HepG2 (cell line): ENCODE measurements around the gene MSS51. TPM values are rescaled to one million over a fixed set of nuclear protein-coding genes. Genes with fewer than 3 reads are reported as not detected.

ENCODE experiments used
- ATAC-seq: fragments of 200-7000 bp; cut with Tn5 transposase; 3 replicates; pipeline ENCODE4 v1.9.1; 2020; ENCODE audit warnings: mild to moderate bottlenecking, moderate library complexity
- BruUV-seq: library from RNA; stranded (reverse); fragments of 400-500 nt; replicated peaks from 2 replicates; lab custom pipeline; 2021; lab: Mats Ljungman, UMichigan
- CTCF ChIA-PET: fragments of 300-600 bp; formaldehyde crosslinking; extraction: SDS; loops from one replicate; lab custom pipeline; 2021; ENCODE audit warnings: low total read pairs, inconsistent platforms, low intra/inter-chr PET ratio; lab: Yijun Ruan, JAX
- POLR2A ChIA-PET: fragments of 350-600 bp; sonication (Branson Sonifier 250); formaldehyde crosslinking; loops from one replicate; lab custom pipeline; 2020; ENCODE audit warnings: antibody characterized with exemption, inconsistent platforms; lab: Yijun Ruan, JAX
- DNase-seq: peaks from one replicate; pipeline ENCODE4 v3.0.0-alpha.2; 2015; ENCODE audit warnings: low spot score
- FAIRE-seq: peaks from 3 replicates; lab custom pipeline; 2011; peaks lifted over from hg19 to GRCh38; lab: Jason Lieb, UNC
- H2AFZ ChIP-seq: one replicate; pipeline ENCODE4 v1.6.1; 2011; ENCODE audit warnings: low read length, inconsistent platforms
- H3K27ac ChIP-seq: fragments of 300-600 bp; 3 replicates; pipeline ENCODE4 v1.8.0; 2011; ENCODE audit warnings: mixed run types, mild to moderate bottlenecking, mixed read lengths, low read length, inconsistent platforms; ENCODE audit not compliant: insufficient read depth; ENCODE audit errors: extremely low read length
- H3K27me3 ChIP-seq, 2 experiments: fragments of 200-600 bp in 1 of 2; 2 replicates in 1 of 2; 3 replicates in 1 of 2; pipeline versions ENCODE4 v1.6.0 to v1.8.0; 2011; ENCODE audit warnings: low read length in 2 of 2, mild to moderate bottlenecking in 2 of 2, moderate library complexity in 2 of 2, inconsistent platforms in 1 of 2; ENCODE audit not compliant: insufficient read depth in 2 of 2, control insufficient read depth in 1 of 2
- H3K36me3 ChIP-seq, 2 experiments: fragments of 200-600 bp in 1 of 2; replicated peaks in 1 of 2; 2 replicates in 1 of 2; 3 replicates in 1 of 2; pipeline versions ENCODE4 v1.5.1 to v1.8.0; 2011; ENCODE audit warnings: low read length in 2 of 2, inconsistent platforms in 1 of 2; ENCODE audit not compliant: insufficient read depth in 2 of 2, control insufficient read depth in 1 of 2
- H3K4me1 ChIP-seq: 2 replicates; pipeline ENCODE4 v1.5.1; 2012; ENCODE audit warnings: low read length, inconsistent platforms; ENCODE audit not compliant: insufficient read depth
- H3K4me2 ChIP-seq: 2 replicates; pipeline ENCODE4 v1.6.0; 2011; ENCODE audit warnings: low read depth, low read length, inconsistent platforms
- H3K4me3 ChIP-seq, 3 experiments: fragments of 200-600 bp in 1 of 3; sonication (generic), shearing (Covaris generic) in 1 of 3; replicated peaks in 1 of 3; 2 replicates each; pipeline ENCODE4 v1.5.1; 2011 to 2016; ENCODE audit warnings: low read length in 3 of 3, inconsistent platforms in 2 of 3, low read depth in 2 of 3, mild to moderate bottlenecking in 2 of 3, control low read depth in 1 of 3, mixed read lengths in 1 of 3; ENCODE audit not compliant: insufficient read depth in 1 of 3
- H3K79me2 ChIP-seq: one replicate; pipeline ENCODE4 v1.6.1; 2011; ENCODE audit warnings: low read length, inconsistent platforms; ENCODE audit not compliant: insufficient read depth
- H3K9ac ChIP-seq: 2 replicates; pipeline ENCODE4 v1.6.0; 2011; ENCODE audit warnings: mild to moderate bottlenecking, low read depth, low read length, inconsistent platforms; ENCODE audit not compliant: insufficient read depth
- H3K9me3 ChIP-seq: 2 replicates; pipeline ENCODE4 v1.5.1; 2012; ENCODE audit warnings: mild to moderate bottlenecking, low read length
- H4K20me1 ChIP-seq: 2 replicates; pipeline ENCODE4 v1.6.0; 2011; ENCODE audit warnings: inconsistent platforms, mild to moderate bottlenecking, low read length, moderate library complexity; ENCODE audit not compliant: insufficient read depth
- ARID4A ChIP-seq: sonication (generic); formaldehyde crosslinking; IDR thresholded peaks from 2 replicates; pipeline ENCODE4 v1.5.0; 2020; ENCODE audit warnings: mild to moderate bottlenecking, missing genetic modification reagents, borderline replicate concordance
- BHLHE40 ChIP-seq: IDR thresholded peaks from 2 replicates; pipeline ENCODE4 v1.6.1; 2011; ENCODE audit warnings: low read length, improper control_type of control experiment
- CBX2 ChIP-seq, 2 experiments: fragments of 200-600 bp in 1 of 2; sonication (generic); formaldehyde crosslinking in 1 of 2; IDR thresholded peaks; 2 replicates each; pipeline versions ENCODE4 v1.7.0 to v1.8.1; 2018 to 2022; ENCODE audit warnings: low read depth in 2 of 2, low read length in 1 of 2, mild to moderate bottlenecking in 1 of 2, missing genetic modification reagents in 1 of 2
- CTCF ChIP-seq: sonication (generic); formaldehyde crosslinking; IDR thresholded peaks from 2 replicates; pipeline ENCODE4 v1.5.0; 2020; ENCODE audit warnings: mild to moderate bottlenecking, missing genetic modification reagents, moderate library complexity
- GATA4 ChIP-seq: sonication (generic); IDR thresholded peaks from 2 replicates; pipeline ENCODE4 v1.6.1; 2016; ENCODE audit warnings: antibody characterized with exemption, low read depth, borderline replicate concordance
- HINFP ChIP-seq: sonication (generic); formaldehyde crosslinking; IDR thresholded peaks from 2 replicates; pipeline ENCODE4 v1.4.0; 2020; ENCODE audit warnings: low read depth, mild to moderate bottlenecking, missing genetic modification reagents
- MTF2 ChIP-seq: sonication (generic); formaldehyde crosslinking; IDR thresholded peaks from 2 replicates; pipeline ENCODE4 v1.5.0; 2020; ENCODE audit warnings: missing genetic modification reagents, borderline replicate concordance
- NONO ChIP-seq, 2 experiments: fragments of 450-650 bp in 1 of 2; sonication (generic) in 1 of 2; formaldehyde crosslinking in 1 of 2; IDR thresholded peaks in 1 of 2; conservative IDR thresholded peaks in 1 of 2; 2 replicates each; pipeline versions ENCODE4 v1.6.1 to v1.8.0; 2017 to 2022; ENCODE audit warnings: mild to moderate bottlenecking in 1 of 2, missing genetic modification reagents in 1 of 2, moderate library complexity in 1 of 2
- RARA ChIP-seq: IDR thresholded peaks from 2 replicates; pipeline ENCODE4 v1.6.1; 2016; ENCODE audit warnings: missing genetic modification reagents, missing compliant biosample characterization
- SMAD1 ChIP-seq: sonication (generic); formaldehyde crosslinking; IDR thresholded peaks from 2 replicates; pipeline ENCODE4 v1.4.0; 2020; ENCODE audit warnings: missing genetic modification reagents, low read depth, mild to moderate bottlenecking, borderline replicate concordance
- TBX2 ChIP-seq: sonication (generic); formaldehyde crosslinking; IDR thresholded peaks from 2 replicates; pipeline ENCODE4 v1.5.0; 2020; ENCODE audit warnings: missing genetic modification reagents, mild to moderate bottlenecking, borderline replicate concordance
- ZNF256 ChIP-seq: sonication (generic); formaldehyde crosslinking; conservative IDR thresholded peaks from 2 replicates; pipeline ENCODE4 v1.4.0; 2020; ENCODE audit warnings: missing genetic modification reagents
- ZNF451 ChIP-seq: sonication (generic); formaldehyde crosslinking; IDR thresholded peaks from 2 replicates; pipeline ENCODE4 v1.5.0; 2020; ENCODE audit warnings: mild to moderate bottlenecking, missing genetic modification reagents
- ZNF749 ChIP-seq: sonication (generic); formaldehyde crosslinking; IDR thresholded peaks from 2 replicates; pipeline ENCODE4 v1.8.0; 2022; ENCODE audit warnings: mild to moderate bottlenecking, missing genetic modification reagents, moderate library complexity, borderline replicate concordance
- ZNF816 ChIP-seq: sonication (generic); formaldehyde crosslinking; IDR thresholded peaks from 2 replicates; pipeline ENCODE4 v1.8.0; 2022; ENCODE audit warnings: missing genetic modification reagents, mild to moderate bottlenecking, borderline replicate concordance
- ZSCAN31 ChIP-seq: sonication (generic); formaldehyde crosslinking; IDR thresholded peaks from 2 replicates; pipeline ENCODE4 v1.5.0; 2020; ENCODE audit warnings: low read depth, mild to moderate bottlenecking, missing genetic modification reagents
- WGBS: methylation state at CpG from one replicate; pipeline ENCODE4 v1.1.6; 2017; ENCODE audit warnings: low lambda C conversion rate; 5-methylcytosine and 5-hydroxymethylcytosine counted together
- in situ Hi-C: cut with HindIII; loops from 2 replicates; pipeline ENCODE4 v1.10.0; 2017; ENCODE audit warnings: low pct_unique_long_range_greater_than_20kb; ENCODE audit not compliant: extremely low pct_ligation_motif_present
- intact Hi-C: fragments of 100-400 bp; cut with micrococcal nuclease; formaldehyde crosslinking; loops from one replicate; pipeline ENCODE4 v1.10.0; 2022; ENCODE audit not compliant: unreplicated experiment
- polyA plus RNA-seq, 8 experiments: library from polyadenylated mRNA; depleted of rRNA in 3 of 8; stranded (reverse) in 7 of 8; unstranded in 1 of 8; fragments of >200 nt; fragmentation: Illumina TruSeq in 4 of 8; extraction: Trizol in 4 of 8; gene quantifications; 2 replicates each; pipeline versions ENCODE4 v1.2.1 to v1.2.3, GENCODE V29; 2011 to 2016; ENCODE audit warnings: low read depth in 4 of 8, missing spikeins in 1 of 8, mixed read lengths in 1 of 8; ENCODE audit not compliant: insufficient read depth in 1 of 8
- total RNA-seq, 5 experiments: library from RNA; depleted of rRNA; stranded (reverse); fragments of >200 nt; fragmentation: Illumina TruSeq; extraction: Trizol; gene quantifications; 2 replicates each; pipeline ENCODE4 v1.2.3, GENCODE V29; 2016; ENCODE audit warnings: low read depth in 1 of 5

The MSS51 gene
- total and polyA plus RNA-seq, 2 of the 13 experiments (the other 11 are each of a cell fraction or from before 2014, with no cell fraction given): 0.91 to 2.4 TPM

GRCh38 chr10:73404690-73405089 is 28.7 kb downstream of the MSS51 start:
- WGBS: 98% methylated on average over 9 of the region's 9 CpGs
- Histone ChIP-seq H3K4me2 (no peak overlapping the region), H3K4me1 (peaks cover 10% of the 10 kb centered on the region), H3K9ac (no peak overlapping the region), H3K4me3 (no peak overlapping the region), H4K20me1 (peaks cover 18% of the 10 kb centered on the region), H3K27ac (no peak overlapping the region), H3K79me2 (peaks cover 83% of the 10 kb centered on the region), H2AFZ (no peak overlapping the region), H3K36me3 (peaks cover 0 to 10% of the 10 kb centered on the region in 2 experiments; a peak in 1 of 5 replicates), H3K9me3 (no peaks in the 10 kb centered on the region), H3K27me3 (no peaks in the 10 kb centered on the region)
- BruUV-seq: no TSS peak
- DNase-seq (no peak), FAIRE-seq (no peak), ATAC-seq (no peak)
- in situ Hi-C loops: no loop called here
- ChIA-PET CTCF (no interaction called here), POLR2A (no interaction called here)
- intact Hi-C loops: no loop called here
- no peak for TF ChIP-seq ZNF451 (CRISPR knock-in tag)
- no peak for TF ChIP-seq ZSCAN31 (CRISPR knock-in tag)
- no peak for TF ChIP-seq BHLHE40
- TF ChIP-seq RARA: no peak
- TF ChIP-seq NONO (IDR thresholded peaks at IDR 0.05): no peak
- TF ChIP-seq NONO (CRISPR knock-in tag; conservative IDR thresholded peaks at IDR 0.05): no peak
- no peak for TF ChIP-seq CBX2 (IDR thresholded peaks at IDR 0.05; ENCODE audit: low read depth, low read length)
- no peak for TF ChIP-seq CBX2 (CRISPR knock-in tag; IDR thresholded peaks at IDR 0.05; ENCODE audit: low read depth)
- TF ChIP-seq GATA4: no peak
- no peak for TF ChIP-seq CTCF (CRISPR knock-in tag)
- TF ChIP-seq SMAD1: no peak
- no peak for TF ChIP-seq ZNF749 (CRISPR knock-in tag)
- no peak for TF ChIP-seq MTF2 (CRISPR knock-in tag)
- TF ChIP-seq ZNF816 (CRISPR knock-in tag): no peak
- no peak for TF ChIP-seq HINFP (CRISPR knock-in tag)
- no peak for TF ChIP-seq TBX2 (CRISPR knock-in tag)
- no peak for TF ChIP-seq ZNF256
- TF ChIP-seq ARID4A: no peak
